ENCODE results near the gene BECN2.

Gene BECN2

GRCh38 chr1:241957692-241958494 lies at the start of gene BECN2:
BECN2 (plus strand) TSS chr1:241957767; CDS start chr1:241957767, 0 bp downstream.
- FAIRE-seq = no peak

- no peak for FAIRE-seq
These were observed 41.4 kb upstream of the BECN2 start for GRCh38 chr1:241916196-241916595.

- FAIRE-seq = no peak
These were observed 40.1 kb upstream of the BECN2 start for GRCh38 chr1:241917487-241917886.

GRCh38 chr1:241918879-241919278 lies 38.7 kb upstream of the BECN2 start:
- FAIRE-seq = no peak

- FAIRE-seq = no peak
These were observed 33.3 kb upstream of the BECN2 start for GRCh38 chr1:241924080-241924808.

- no peak for FAIRE-seq
These were observed 31.4 kb upstream of the BECN2 start for GRCh38 chr1:241926141-241926540.

GRCh38 chr1:241927321-241927720 lies 30.2 kb upstream of the BECN2 start:
- no peak for FAIRE-seq

- FAIRE-seq = no peak
These were observed 24.7 kb upstream of the BECN2 start for GRCh38 chr1:241932845-241933244.

- FAIRE-seq = no peak
These were observed 23.2 kb upstream of the BECN2 start for GRCh38 chr1:241934201-241934848.

- FAIRE-seq = no peak
These were observed 22.7 kb upstream of the BECN2 start for GRCh38 chr1:241934866-241935265.

GRCh38 chr1:241939798-241940197 lies 17.8 kb upstream of the BECN2 start:
- no peak for FAIRE-seq

GRCh38 chr1:241942738-241943137 lies 14.8 kb upstream of the BECN2 start:
- FAIRE-seq = no peak

GRCh38 chr1:241944300-241944699 lies 13.3 kb upstream of the BECN2 start:
- no peak for FAIRE-seq

- no peak for FAIRE-seq
These were observed 10.2 kb upstream of the BECN2 start for GRCh38 chr1:241947354-241947753.

- FAIRE-seq = no peak
These were observed 7.2 kb upstream of the BECN2 start for GRCh38 chr1:241950390-241950789.

GRCh38 chr1:241962153-241962552 lies 4.6 kb downstream of the BECN2 start:
- no peak for FAIRE-seq

GRCh38 chr1:241963722-241964121 lies 6.2 kb downstream of the BECN2 start:
- no peak for FAIRE-seq

GRCh38 chr1:241964550-241965282 lies 7.1 kb downstream of the BECN2 start:
- no peak for FAIRE-seq

- FAIRE-seq = no peak
These were observed 11.0 kb downstream of the BECN2 start for GRCh38 chr1:241968611-241969010.

GRCh38 chr1:241972703-241973369 lies 15.3 kb downstream of the BECN2 start:
- no peak for FAIRE-seq

GRCh38 chr1:241976229-241976628 lies 18.7 kb downstream of the BECN2 start:
- no peak for FAIRE-seq

GRCh38 chr1:241979071-241979470 lies 21.5 kb downstream of the BECN2 start:
- no peak for FAIRE-seq

Data from endometrium (tissue), 2 donors.